IPS-15b (cell line): Measurements from ENCODE around the gene SEMA5B.

ENCODE experiments used
- H3K27me3 ChIP-seq: one replicate; pipeline ENCODE4 v1.6.1; 2013; ENCODE audit warnings: low read length; ENCODE audit not compliant: control insufficient read depth, insufficient read depth
- H3K36me3 ChIP-seq: one replicate; pipeline ENCODE4 v1.6.1; 2013; ENCODE audit warnings: low read length; ENCODE audit not compliant: control insufficient read depth, insufficient read depth
- H3K4me1 ChIP-seq: one replicate; pipeline ENCODE4 v1.6.1; 2013; ENCODE audit warnings: mild to moderate bottlenecking, low read length; ENCODE audit not compliant: control insufficient read depth, insufficient read depth
- H3K4me3 ChIP-seq: one replicate; pipeline ENCODE4 v1.5.1; 2013; ENCODE audit warnings: low read depth, low read length
- H3K9ac ChIP-seq: one replicate; pipeline ENCODE4 v1.6.1; 2013; ENCODE audit warnings: low read depth, mild to moderate bottlenecking, low read length
- H3K9me3 ChIP-seq: one replicate; pipeline ENCODE4 v1.6.1; 2013; ENCODE audit warnings: mild to moderate bottlenecking, low read length; ENCODE audit not compliant: control insufficient read depth, insufficient read depth

Gene SEMA5B

GRCh38 chr3:122936335-122936734, 91.2 kb downstream of the SEMA5B start:
- no peak overlapping the region for H3K9ac ChIP-seq
- no peak overlapping the region for H3K4me3 ChIP-seq

GRCh38 chr3:122934251-122934650, 93.3 kb downstream of the SEMA5B start:
- Histone ChIP-seq H3K36me3 (no peaks in the 10 kb centered on the region), H3K4me1 (no peaks in the 10 kb centered on the region), H3K9ac (no peak overlapping the region), H3K4me3 (no peak overlapping the region), H3K9me3 (no peaks in the 10 kb centered on the region), H3K27me3 (no peaks in the 10 kb centered on the region)

More at GRCh38 chr3:122936335-122936734, 91.2 kb downstream of the SEMA5B start:
- Histone ChIP-seq H3K9me3 (no peaks in the 10 kb centered on the region), H3K36me3 (no peaks in the 10 kb centered on the region), H3K4me1 (no peaks in the 10 kb centered on the region), H3K27me3 (no peaks in the 10 kb centered on the region)

DNA sequence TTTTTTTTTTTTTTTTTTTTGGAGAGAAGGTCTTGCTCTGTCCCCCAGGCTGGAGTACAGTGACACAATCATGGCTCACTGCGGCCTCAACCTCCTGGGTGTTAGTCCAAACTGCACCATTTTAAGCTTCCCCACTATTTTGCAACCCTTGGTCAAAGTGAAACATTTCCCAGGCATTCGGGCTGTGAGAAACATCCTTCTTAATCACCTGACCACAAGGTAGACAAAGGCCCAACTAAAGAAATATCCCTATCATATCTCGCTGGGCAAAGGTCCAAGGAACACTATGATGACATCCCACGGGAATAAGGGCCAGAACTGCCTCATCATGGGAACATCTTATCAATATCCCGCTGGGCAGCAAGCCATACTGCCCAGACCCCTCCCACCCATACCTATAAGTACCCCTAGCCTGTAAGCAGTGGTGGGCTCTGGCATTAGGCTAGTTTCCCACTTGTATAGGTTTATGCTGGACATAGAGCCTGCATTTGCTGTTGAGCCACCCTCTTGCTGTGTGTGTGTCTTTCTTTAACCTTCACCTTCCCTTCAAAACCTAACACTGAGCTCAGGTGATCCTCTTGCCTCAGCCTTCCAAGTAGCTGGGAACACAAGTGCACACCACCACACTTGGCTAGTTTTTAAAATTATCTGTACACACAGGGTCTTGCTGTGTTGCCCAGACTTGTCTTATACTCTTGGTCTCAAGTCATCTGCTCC, 95.2 kb downstream of the SEMA5B start:
- H3K9ac ChIP-seq = no peak overlapping the region
- H3K9me3 ChIP-seq = no peaks in the 10 kb centered on the region
- no peaks in the 10 kb centered on the region for H3K36me3 ChIP-seq
- no peaks in the 10 kb centered on the region for H3K27me3 ChIP-seq
- H3K4me1 ChIP-seq = no peaks in the 10 kb centered on the region
- H3K4me3 ChIP-seq = no peak overlapping the region

DNA sequence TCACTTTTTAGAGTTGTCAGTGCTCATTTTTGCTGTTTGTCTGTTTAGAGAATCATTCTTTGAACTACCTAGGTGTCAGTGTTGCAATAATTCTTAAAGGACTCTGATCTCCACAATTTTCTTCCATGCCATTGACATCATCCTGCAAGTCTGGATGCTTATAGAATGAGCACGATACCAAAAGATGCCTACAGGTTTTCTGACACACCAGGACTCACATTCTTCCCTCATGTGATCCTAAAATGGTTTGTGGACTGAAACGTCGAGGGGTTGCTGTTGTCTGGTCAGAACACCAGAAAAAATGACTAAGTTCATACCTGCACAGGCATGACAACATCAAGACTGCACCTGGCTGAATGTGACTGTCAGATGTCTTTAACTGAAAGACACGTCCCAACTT, 95.9 kb downstream of the SEMA5B start:
- Histone ChIP-seq H3K36me3 (no peaks in the 10 kb centered on the region), H3K4me1 (no peaks in the 10 kb centered on the region), H3K27me3 (no peaks in the 10 kb centered on the region), H3K9ac (no peak overlapping the region), H3K9me3 (no peaks in the 10 kb centered on the region), H3K4me3 (no peak overlapping the region)

DNA sequence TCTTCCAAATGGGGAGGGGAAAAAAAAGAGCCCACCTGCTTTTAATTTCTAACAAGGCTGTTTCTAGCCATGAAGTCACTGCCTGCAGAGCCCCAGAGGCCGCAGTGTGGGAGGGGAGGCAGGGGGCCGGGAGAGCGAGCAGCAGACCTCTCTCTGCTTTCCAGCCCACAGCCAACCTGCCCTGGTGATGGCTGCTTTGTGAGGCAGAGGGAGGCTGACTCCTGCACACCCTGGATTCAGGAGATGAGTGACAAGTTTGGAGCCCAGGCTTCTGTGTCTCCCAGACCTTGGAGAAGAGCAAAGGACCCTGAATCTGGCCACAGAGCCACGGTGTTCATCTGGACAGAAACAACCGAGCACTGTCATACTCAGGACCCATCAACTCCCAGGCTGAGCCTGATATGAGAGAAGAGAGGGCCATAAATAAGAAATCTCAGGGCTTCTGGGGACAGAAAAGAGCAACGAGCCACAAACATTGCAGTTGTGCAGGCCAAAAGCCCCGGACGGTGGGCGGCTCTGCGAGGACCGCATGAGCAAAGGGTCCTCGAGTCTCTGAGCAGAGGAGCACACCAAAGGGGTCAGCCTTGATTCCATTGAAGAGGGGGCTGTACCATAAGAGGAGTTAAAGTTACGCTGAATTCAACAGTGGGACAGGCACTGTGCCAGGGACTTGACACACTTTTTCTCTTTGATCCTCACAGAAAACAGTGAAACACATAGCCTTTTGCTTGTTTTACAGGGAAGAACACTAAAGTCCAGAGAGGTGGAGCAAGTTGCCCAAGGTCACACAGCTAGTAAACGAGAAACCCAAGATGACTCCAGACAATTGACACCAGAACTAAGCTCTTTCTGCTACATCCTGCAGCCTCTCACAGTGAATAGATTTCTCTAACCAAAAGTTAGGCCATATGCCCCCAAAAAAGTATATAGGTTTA, 97.2 kb downstream of the SEMA5B start:
- Histone ChIP-seq H3K4me1 (no peaks in the 10 kb centered on the region), H3K9me3 (no peaks in the 10 kb centered on the region), H3K36me3 (no peaks in the 10 kb centered on the region), H3K27me3 (no peaks in the 10 kb centered on the region), H3K4me3 (no peak overlapping the region), H3K9ac (no peak overlapping the region)

DNA sequence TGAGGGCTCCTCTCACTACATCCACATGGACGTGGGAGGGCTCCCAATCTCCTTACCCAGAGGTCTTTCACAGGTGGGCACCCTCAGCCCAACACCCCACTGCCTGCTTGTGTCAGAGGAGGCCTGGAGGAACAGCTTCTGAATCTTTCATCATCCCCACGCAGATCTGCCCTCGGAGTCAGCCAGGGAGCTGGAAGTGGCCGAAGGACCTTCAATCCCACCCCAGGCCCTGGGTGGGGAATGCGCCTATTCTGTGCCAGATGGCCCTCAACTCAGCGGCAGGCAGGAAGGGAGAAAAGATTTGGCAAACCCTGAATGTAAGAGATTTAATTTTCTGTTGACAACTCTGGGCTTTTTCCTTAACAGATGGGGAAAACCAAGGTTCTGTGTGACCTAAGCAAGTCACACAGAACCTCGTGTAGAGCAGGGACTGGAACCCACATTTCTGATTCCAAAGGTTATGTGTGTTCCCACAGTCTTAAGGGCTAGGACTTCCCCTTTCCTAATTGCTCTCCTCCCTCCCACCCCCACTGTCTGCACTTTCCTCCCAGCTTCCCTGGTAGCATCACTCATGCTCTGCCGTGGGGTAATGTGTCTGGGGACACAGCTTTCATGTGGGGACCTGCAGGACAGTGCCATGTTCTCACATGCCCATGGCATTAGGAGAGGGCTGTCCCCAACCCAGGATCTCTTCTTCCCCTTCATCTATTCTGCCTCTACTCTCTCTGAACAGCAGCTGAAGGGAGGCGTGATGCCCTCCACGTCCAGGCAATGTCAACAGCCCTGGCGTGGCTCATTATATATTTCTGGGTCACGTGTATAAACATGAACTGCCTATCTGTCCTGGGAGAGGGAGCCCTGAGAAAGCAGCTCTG, 98.1 kb downstream of the SEMA5B start:
- Histone ChIP-seq H3K36me3 (no peaks in the 10 kb centered on the region), H3K4me1 (no peaks in the 10 kb centered on the region), H3K9me3 (no peaks in the 10 kb centered on the region), H3K27me3 (no peaks in the 10 kb centered on the region), H3K4me3 (no peak overlapping the region), H3K9ac (no peak overlapping the region)

- no peaks in the 10 kb centered on the region for H3K36me3 ChIP-seq
- no peaks in the 10 kb centered on the region for H3K9me3 ChIP-seq
- peaks cover 6% of the 10 kb centered on the region for H3K27me3 ChIP-seq
- H3K4me1 ChIP-seq = no peaks in the 10 kb centered on the region
- H3K9ac ChIP-seq = no peak overlapping the region
- no peak overlapping the region for H3K4me3 ChIP-seq
These were observed 99.0 kb downstream of the SEMA5B start for GRCh38 chr3:122928396-122929187.

DNA sequence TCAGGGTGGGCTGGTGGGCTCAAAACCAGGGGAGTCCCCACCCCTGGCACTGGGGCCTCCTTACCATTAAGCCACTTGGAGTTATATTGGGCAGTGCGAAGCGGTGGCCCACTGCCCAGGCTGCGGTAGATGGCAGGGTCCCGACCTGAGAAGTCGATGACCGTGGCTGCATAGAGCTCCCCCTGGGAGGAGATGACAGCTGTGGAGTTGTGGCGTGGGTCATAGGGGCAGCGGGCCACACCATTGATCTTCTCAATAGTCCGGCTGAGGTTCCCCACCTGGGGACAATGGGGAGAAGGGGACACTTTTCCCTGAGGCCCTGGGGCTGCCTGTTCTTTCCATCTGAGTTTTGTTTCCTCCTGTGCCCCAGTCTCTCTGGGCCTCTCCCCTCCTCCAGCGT, 99.8 kb downstream of the SEMA5B start:
- peaks cover 14% of the 10 kb centered on the region for H3K27me3 ChIP-seq
- H3K9ac ChIP-seq = no peak overlapping the region
- no peaks in the 10 kb centered on the region for H3K4me1 ChIP-seq
- H3K4me3 ChIP-seq = no peak overlapping the region
- H3K9me3 ChIP-seq = no peaks in the 10 kb centered on the region
- no peaks in the 10 kb centered on the region for H3K36me3 ChIP-seq

- H3K4me1 ChIP-seq = no peaks in the 10 kb centered on the region
- H3K9me3 ChIP-seq = no peaks in the 10 kb centered on the region
- H3K27me3 ChIP-seq = peaks cover 23% of the 10 kb centered on the region
- H3K9ac ChIP-seq = no peak overlapping the region
- no peak overlapping the region for H3K4me3 ChIP-seq
- H3K36me3 ChIP-seq = no peaks in the 10 kb centered on the region
These were observed 100.8 kb downstream of the SEMA5B start for GRCh38 chr3:122926811-122927210.

DNA sequence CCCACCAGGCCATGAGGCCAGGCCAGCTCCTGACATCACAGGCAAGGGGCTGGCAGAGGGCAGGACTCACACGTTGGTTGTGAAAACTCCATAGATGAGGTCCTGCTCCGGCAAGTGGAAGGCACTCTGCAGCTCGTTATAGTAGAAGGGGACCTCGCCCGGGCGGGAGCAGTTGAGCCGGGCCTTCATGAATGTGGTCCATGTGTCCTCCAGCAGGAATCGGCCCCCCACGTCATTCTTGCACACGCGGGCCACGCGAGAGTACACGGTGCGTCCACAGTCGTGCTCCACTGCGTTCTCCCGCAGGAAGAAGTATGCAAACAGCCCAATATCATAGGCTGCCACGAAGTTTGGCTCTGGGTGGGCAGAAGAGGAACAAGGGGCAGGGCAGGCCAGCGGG, 101.2 kb downstream of the SEMA5B start:
- no peak overlapping the region for H3K9ac ChIP-seq
- no peaks in the 10 kb centered on the region for H3K9me3 ChIP-seq
- no peak overlapping the region for H3K4me3 ChIP-seq
- no peaks in the 10 kb centered on the region for H3K4me1 ChIP-seq
- H3K36me3 ChIP-seq = no peaks in the 10 kb centered on the region
- peaks cover 27% of the 10 kb centered on the region for H3K27me3 ChIP-seq

DNA sequence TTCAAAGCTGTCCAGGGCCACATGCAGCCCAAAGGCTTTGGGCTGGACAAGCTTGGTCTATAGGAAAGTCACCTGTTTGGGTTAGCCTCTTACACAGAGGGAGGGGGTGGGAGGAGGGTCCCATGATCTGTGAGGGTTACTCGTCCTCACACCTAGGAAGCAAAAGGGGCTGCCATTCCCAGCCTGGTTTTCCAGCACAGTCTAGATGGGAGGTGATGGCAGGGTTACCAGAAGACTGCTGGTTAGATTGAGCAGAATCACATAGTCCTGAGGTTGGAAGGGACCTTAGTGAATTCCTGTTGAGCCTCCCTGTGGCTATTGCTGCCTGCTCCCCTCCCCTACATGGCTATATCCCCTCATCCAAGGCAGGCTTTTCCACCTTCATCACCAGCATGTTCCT, 101.8 kb downstream of the SEMA5B start:
- H3K4me1 ChIP-seq = no peaks in the 10 kb centered on the region
- no peak overlapping the region for H3K4me3 ChIP-seq
- H3K36me3 ChIP-seq = no peaks in the 10 kb centered on the region
- no peaks in the 10 kb centered on the region for H3K9me3 ChIP-seq
- H3K9ac ChIP-seq = no peak overlapping the region
- H3K27me3 ChIP-seq = peaks cover 33% of the 10 kb centered on the region
